OCI-LY3 (cell line): ENCODE data around the gene KRT10.

Experiments used
- EZH2phosphoT487 ChIP-seq: fragments of 200-600 bp; shearing (Covaris generic); IDR thresholded peaks from 2 replicates; pipeline ENCODE4 v1.6.1; 2018; ENCODE audit warnings: antibody characterized with exemption, mixed run types, low read depth
- TF ChIP-seq, protein P1 (sequence below): fragments of 200-600, 300-600 bp; sonication (generic); IDR thresholded peaks from 2 replicates; pipeline ENCODE4 v1.5.1; 2014; ENCODE audit warnings: antibody characterized with exemption, low read length, low read depth

DNA sequence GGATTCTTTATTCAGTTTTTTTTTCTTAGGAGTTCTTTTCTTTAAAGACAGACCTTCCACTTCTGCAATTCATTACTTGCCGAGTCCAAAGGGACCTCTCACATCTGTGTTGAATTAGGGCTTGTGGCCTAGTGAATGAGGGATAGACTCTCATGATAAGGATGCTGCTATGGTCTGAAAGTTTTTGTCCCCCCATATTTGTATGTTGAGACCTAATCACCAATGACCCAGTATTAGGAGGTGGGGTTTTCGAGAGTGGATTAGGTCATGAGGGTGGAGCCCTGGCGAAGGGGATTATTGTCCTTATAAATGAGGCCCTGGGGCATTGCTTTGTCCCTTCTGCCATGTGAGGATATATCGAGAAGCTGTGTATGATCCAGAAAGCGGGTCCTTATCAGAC, 35.1 kb upstream of the KRT10 start:
- TF ChIP-seq, protein P1, sequence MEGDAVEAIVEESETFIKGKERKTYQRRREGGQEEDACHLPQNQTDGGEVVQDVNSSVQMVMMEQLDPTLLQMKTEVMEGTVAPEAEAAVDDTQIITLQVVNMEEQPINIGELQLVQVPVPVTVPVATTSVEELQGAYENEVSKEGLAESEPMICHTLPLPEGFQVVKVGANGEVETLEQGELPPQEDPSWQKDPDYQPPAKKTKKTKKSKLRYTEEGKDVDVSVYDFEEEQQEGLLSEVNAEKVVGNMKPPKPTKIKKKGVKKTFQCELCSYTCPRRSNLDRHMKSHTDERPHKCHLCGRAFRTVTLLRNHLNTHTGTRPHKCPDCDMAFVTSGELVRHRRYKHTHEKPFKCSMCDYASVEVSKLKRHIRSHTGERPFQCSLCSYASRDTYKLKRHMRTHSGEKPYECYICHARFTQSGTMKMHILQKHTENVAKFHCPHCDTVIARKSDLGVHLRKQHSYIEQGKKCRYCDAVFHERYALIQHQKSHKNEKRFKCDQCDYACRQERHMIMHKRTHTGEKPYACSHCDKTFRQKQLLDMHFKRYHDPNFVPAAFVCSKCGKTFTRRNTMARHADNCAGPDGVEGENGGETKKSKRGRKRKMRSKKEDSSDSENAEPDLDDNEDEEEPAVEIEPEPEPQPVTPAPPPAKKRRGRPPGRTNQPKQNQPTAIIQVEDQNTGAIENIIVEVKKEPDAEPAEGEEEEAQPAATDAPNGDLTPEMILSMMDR, result no peak
- no peak for TF ChIP-seq EZH2phosphoT487
